CD4-positive, alpha-beta T cell treated with Interleukin-10 for 1 hour (primary cell): ENCODE data around the gene ADGRV1.

ENCODE experiments used
- DNase-seq: peaks from one replicate; pipeline ENCODE4 v3.0.0-alpha.2; 2020

ADGRV1 gene

GRCh38 chr5:91090995-91091394, 532.4 kb downstream of the ADGRV1 start:
- no peak for DNase-seq

- DNase-seq: no peak
Measured at GRCh38 chr5:91091471-91092234, 533.1 kb downstream of the ADGRV1 start.

- no peak for DNase-seq
Measured at GRCh38 chr5:91092859-91093783, 534.5 kb downstream of the ADGRV1 start.

GRCh38 chr5:91095313-91095712, 536.7 kb downstream of the ADGRV1 start:
- DNase-seq: no peak

- no peak for DNase-seq
Measured at GRCh38 chr5:91095786-91096385, 537.3 kb downstream of the ADGRV1 start.

GRCh38 chr5:91098541-91098940, 539.9 kb downstream of the ADGRV1 start:
- no peak for DNase-seq

- DNase-seq: peak; percentile 56
Measured at GRCh38 chr5:91101600-91102379, 543.2 kb downstream of the ADGRV1 start.

- DNase-seq: no peak
Measured at GRCh38 chr5:91103353-91104061, 544.9 kb downstream of the ADGRV1 start.

GRCh38 chr5:91104062-91104448, 545.5 kb downstream of the ADGRV1 start:
- no peak for DNase-seq

GRCh38 chr5:91106842-91107511, 548.4 kb downstream of the ADGRV1 start:
- DNase-seq: no peak

GRCh38 chr5:91109634-91110033, 551.0 kb downstream of the ADGRV1 start:
- DNase-seq: no peak

- no peak for DNase-seq
Measured at GRCh38 chr5:91110686-91111085, 552.1 kb downstream of the ADGRV1 start.

- no peak for DNase-seq
Measured at GRCh38 chr5:91111473-91112238, 553.1 kb downstream of the ADGRV1 start.

- no peak for DNase-seq
Measured at GRCh38 chr5:91114658-91115057, 556.1 kb downstream of the ADGRV1 start.

- no peak for DNase-seq
Measured at GRCh38 chr5:91118354-91118753, 559.8 kb downstream of the ADGRV1 start.

- DNase-seq: no peak
Measured at GRCh38 chr5:91118796-91119195, 560.2 kb downstream of the ADGRV1 start.

GRCh38 chr5:91119217-91119616, 560.6 kb downstream of the ADGRV1 start:
- no peak for DNase-seq

- DNase-seq: no peak
Measured at GRCh38 chr5:91119981-91120850, 561.6 kb downstream of the ADGRV1 start.

- no peak for DNase-seq
Measured at GRCh38 chr5:91121347-91121993, 562.9 kb downstream of the ADGRV1 start.
